Stimulated activated naive CD8-positive, alpha-beta T cell treated with anti-CD3 and anti-CD28 coated beads, Interleukin-15, Interleukin-2, amounts not matched to agents 100 U/mL and 50 U/mL, for 24 hours (primary cell): ENCODE results near the gene SORCS1.
A peak's percentile ranks its signal among the peaks of the same experiment; 100 is the strongest.

Experiments used
- ATAC-seq: fragments of 150-1000 bp; cut with Tn5 transposase; one replicate; pipeline ENCODE4 v1.10.0; 2021
- DNase-seq: peaks from one replicate; pipeline ENCODE4 v3.0.0; 2021

The SORCS1 gene

DNA sequence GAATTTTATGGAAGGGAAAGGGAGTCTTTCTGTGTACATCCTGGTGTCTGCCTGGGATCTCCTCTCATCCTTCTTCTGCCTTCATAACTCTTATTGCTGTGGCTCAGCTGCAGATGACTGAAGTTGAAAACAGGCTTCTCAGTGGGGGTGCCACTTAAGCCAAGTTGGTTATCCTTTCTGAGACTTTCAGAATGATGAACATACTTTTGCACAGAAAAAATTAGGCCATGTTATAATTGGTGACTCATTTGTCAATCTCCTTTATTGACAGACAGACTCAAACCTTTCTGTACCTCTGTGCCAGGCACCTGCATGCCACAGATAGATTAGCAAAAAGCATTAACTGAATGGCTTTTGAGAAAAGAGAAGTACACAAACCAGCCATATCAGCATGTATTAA, 430.3 kb downstream of the SORCS1 start:
- ATAC-seq: no peak
- no peak for DNase-seq

DNA sequence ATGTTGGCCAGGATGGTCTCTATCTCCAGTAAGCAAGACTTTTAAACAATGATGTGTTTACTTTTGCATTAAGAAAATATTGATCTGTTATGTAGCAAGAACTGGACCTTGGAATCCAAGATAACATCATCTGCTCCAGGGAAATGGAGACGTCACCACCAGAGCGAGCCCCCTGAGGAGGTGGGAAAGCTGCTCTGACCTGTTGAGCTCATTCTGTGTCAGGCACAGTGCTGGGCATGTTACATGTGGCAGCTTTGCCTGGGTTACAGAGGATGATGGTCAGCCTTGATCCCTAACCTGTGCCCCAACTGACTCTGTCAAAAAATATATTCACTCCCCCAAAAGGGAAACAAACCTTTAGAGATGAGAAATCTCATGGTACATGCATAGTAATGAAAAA, 436.3 kb downstream of the SORCS1 start:
- ATAC-seq (no peak), DNase-seq (no peak)

DNA sequence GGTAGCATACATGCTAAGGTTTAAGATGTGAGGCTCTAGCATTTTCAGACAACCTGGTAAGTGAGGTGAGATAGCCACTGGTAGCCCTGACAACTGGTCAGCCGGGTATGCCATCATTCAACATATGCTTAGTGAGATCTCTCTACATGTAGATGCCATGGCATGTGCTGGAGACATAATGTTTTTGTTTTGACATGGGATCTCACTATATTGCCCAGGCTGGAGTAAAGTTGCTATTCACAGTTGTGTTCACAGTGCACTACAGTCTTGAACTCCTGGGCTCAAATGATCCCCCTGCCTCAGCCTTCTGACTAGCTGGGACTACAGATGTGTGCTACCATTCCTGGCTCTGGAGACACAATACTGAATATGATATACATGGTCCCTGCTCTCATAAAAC, 437.3 kb downstream of the SORCS1 start:
- ATAC-seq: no peak
- DNase-seq: no peak

DNA sequence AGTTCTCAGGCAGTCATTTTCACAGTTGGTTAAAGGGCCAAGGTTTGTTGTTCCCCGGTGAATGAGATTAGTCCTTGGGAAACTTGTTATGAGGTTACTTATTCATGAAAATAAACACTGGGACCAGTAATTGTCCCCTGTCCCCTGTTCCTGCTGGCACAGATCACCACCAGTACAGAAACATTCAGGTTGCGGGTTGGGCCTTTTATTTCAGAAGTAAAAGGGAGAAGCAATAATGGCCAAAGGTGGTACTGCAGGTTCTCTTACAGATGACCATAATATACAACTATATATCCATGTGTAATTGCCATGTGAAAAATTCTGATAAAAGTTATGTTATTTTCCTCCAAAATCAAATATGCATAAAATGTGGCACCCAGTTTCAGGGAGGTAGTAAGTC, 442.0 kb downstream of the SORCS1 start:
- DNase-seq: no peak
- no peak for ATAC-seq

DNA sequence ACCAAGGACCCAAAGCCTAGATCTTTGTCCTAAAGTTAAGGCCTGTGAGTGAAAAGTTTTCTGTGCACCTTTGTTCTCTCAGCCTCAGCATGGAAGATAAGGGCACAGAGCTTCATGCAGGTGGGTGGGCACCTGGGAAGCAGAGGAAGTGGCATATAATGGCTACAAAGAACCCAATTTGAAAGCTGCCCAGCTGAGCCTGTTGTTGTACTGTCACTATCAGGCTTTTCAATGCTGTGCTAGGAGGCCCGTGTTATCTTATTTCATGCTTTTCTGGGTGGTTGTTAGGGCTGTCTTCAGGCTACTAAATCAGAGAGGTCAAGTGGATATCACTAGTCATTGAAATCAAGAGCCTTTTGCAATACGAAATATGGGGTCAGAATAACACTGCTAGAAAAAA, 443.8 kb downstream of the SORCS1 start:
- no peak for DNase-seq
- no peak for ATAC-seq

DNA sequence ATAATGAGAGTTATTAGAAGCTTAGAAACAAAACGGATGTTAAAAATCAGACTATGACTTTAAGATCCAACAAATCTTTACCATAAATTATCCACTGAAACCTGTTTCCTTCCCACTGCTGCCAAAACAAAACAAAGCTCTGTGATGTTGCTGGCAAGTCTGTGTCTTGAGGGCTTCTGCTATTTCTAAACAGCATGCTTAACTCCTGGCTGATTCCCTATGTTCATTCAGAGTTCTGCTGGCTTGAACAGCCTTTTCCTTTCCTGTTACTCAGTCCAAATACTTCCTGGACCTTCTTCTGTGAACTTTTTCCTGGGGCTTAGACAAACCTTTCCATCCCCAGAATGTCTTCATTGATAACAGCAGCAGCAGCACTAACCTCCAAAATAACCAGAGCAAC, 448.1 kb downstream of the SORCS1 start:
- ATAC-seq: no peak
- DNase-seq: no peak

DNA sequence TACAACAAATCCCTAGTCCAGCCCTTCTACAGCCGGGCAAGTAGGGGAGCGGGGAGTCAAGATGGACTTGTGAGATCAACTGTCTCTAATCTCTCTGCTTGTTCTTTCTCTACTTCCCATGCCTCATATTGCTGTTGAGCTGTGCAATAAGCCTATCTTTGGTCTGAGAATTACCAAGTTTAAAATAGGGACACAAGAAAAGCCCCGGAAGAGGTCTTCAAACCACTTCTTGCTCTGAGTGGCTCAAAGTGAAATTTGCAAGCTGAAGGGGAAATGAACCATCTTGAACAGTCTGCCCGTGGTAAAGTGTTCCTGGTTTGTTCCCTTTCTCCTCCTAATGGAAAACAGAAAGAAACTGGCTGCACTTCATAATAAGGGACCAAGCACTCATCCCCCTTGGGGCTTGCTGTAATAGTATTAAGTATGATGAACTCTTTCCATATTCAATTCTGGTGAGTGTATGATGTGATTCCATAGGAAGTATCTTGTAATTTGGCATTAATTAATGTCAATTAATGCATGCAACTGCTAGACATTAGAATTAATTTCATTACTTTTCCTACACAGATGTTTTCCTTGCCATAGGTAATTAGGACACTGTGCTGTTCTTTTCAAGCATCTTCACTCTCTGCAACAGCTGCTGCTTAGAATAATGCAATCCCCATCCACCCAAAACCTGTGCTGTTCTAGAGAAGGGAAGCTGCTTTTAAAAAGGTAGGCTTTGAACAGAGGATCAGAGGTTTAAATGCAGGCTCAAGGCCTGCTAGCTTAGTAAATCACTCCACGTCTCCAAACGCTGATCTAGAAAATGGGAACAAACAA, 449.6 kb downstream of the SORCS1 start:
- no peak for ATAC-seq
- DNase-seq: no peak

DNA sequence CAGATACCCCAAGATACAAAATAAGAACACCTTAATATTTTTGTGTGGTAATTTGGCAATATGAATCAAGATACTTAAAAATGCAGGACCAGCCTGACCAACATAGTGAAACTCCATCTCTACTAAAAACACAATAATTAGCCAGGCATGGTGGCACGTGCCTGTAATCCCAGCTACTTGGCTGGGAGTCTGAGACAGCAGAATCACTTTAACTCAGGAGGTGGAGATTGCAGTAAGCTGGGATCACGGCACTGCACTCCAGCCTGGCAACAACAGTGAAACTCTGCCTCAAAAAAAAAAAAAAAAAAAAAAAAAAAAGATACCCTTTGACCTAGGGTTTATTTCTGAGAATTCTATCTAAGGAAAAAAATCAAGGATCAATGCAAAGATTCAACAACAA, 450.7 kb downstream of the SORCS1 start:
- DNase-seq (no peak), ATAC-seq (no peak)

DNA sequence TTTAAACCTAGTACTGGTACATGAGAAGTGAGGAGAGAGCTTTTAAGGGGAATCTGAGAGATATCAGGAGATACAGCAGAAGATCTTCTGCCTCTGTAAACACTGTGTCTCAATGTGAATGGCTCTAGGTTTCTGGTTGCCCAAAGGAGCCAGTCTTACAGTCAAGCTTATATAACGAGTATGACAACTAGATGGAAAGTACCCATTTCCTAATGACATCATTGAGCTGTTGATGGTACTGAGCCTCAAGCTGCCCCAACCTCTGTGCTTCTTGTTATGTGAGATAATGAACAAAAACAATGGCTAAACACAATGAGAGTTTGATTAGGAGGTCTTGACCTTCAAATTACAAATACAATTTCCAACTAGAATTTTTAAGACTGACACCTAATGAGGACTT, 451.5 kb downstream of the SORCS1 start:
- no peak for ATAC-seq
- no peak for DNase-seq

DNA sequence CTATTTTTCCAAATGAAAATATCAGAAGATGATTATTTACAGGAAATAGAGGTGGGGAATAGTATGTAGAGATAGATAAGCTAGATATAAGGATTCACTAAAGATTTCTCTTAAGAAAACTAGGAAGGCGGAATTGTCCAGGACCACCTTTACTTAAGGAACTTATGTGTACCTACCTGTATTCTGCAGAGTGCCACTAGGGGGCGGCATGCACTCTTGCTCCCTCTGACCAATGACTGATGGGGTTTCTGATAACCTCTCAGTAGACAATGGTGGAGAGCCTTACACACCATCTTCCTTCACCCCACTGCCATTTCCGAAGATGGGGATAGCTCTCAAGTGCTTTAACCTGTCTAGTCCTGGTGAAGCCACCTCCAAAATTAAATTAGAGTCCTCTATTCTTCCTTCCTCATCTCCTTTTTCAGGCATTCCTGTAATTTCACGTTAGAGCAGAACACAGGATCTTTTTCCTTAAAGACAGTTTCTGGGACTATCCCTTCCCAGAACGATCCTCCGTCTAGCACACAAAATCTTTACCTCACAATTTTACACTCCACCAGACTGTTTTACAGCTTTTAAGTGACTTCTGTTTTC, 453.1 kb downstream of the SORCS1 start:
- ATAC-seq (no peak), DNase-seq (peak; percentile 52)

DNA sequence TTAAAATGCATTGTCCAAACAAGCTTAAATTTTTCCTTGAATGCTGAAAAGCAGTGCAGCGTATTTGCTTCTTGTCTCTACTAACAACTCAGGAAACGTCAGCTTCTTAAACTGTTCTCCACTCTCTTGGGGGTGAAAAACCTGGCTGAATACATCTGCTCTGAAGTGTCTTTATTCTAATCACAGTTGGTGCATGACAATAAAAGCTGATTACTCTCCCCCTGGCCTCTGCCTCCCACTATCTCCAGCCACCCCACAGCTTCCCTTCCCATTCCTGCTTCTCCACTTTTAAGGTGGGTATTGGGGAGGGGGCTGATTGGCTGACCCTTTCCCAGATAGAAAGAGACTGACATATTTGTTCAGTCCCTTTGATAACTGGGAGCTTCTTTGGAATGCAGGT, 456.0 kb downstream of the SORCS1 start:
- no peak for ATAC-seq
- no peak for DNase-seq

DNA sequence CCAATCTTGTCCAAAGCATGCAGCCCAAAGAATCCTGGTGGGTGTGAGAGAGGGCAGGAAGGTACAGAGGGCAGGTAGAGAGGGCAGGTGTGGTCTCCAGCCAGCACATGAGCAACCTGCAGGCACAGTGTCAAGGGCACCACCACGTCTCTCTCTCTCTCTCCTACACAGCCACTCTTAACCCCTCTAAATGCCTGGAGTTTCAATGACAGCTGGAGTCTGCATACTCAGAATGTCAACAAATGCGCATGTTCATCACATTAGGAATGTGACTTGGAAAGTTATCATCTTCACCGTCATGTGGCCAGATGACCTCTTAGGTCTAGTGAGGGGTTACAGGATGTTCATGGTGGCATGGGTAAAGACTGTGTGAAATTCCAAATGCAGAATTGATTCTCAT, 456.8 kb downstream of the SORCS1 start:
- DNase-seq: no peak
- ATAC-seq: no peak

DNA sequence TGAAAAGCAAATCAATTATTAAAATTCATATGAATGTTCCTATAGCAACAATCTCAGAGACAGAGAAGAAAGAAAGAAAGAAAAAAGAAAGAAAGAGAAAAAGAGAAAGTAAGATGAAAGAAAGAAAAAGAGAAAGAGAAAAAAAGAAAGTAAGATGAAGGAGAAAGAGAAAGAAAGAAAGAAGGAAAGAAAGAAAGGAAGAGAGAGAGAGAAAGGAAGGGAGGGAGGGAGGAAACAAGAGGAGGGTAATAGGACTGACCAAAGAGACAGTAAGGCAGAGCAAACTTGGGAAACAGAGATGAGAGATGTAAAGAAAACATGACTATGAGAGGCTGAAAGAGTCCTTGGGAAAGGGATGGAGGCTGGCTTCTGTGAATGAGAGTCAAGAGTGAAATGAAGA, 458.4 kb downstream of the SORCS1 start:
- ATAC-seq (no peak), DNase-seq (no peak)

DNA sequence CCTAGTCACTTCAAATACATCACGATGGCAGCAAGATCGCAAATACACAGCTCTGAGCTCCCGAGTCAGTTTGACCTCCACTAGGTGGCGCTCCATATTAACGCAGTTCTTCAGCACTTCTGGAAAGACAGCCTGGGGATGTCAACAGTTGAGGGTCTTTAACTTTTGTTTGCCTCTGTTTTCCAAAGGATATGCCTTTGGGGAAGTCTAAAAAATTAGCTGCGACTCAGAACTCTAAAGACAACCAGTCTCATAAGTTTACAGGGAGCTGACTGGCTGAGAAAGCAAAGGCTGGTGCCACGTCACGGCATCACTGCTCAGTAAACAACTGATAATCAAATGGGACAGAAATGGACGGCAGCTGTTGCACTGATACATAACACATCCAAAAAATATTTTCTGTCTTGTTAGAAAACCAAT, 458.8 kb downstream of the SORCS1 start:
- DNase-seq: peak; percentile 43
- no peak for ATAC-seq

DNA sequence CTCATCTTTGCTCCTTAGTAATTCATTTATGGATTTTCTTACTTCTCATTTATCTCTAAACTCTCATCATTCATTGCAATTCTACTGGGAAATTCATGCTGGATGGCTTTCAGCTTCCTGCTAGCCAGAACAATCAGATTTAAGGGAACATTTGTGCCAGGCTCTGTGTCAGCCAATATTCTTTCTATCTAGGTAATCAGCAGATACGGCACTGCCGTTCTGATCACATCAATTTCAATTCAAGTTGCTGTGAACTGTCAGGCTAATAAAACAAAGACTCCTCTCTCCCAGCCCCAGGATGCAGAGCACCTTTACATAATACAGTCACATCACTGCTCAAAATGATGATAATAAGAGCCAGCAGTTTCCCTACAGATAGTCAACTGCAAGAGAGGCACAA, 468.3 kb downstream of the SORCS1 start:
- ATAC-seq: no peak
- DNase-seq: no peak

DNA sequence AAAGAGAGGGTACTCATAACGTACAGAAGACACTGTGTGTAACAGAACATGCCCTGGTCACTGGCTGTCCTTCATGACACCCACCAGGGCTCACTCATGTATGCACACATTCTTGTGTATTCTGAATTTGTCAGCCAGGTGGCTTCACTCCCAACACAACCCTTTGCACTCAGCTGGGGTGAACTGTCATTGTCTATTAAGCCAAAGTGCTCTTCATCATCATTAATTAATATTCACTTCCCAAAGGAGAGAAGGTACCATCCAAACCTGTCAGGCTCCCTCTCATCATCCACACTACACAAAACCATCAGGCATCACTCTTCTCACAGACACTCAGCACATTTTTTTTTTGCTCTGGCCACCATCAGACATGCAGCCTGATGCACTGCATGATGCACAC, 469.8 kb downstream of the SORCS1 start:
- DNase-seq (no peak), ATAC-seq (no peak)

DNA sequence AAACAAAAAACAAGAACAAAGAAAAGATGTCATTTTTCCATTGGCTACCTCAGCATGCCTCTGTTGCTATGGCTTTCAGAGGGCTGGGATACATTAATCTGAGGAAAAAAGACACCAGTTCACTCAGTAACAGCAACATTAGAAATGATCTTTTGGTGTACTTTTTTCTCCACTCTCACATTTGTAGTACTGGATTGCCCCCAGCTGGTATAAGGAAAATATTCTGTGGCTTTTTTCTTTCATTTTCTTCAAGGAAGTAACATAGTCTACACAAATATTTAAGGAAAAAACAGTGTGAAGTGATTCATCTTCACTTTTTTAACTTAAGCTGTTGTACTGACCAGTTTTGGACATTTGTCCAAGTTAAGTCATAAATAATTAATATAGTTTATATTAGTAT, 482.3 kb downstream of the SORCS1 start:
- DNase-seq: no peak
- ATAC-seq: no peak

DNA sequence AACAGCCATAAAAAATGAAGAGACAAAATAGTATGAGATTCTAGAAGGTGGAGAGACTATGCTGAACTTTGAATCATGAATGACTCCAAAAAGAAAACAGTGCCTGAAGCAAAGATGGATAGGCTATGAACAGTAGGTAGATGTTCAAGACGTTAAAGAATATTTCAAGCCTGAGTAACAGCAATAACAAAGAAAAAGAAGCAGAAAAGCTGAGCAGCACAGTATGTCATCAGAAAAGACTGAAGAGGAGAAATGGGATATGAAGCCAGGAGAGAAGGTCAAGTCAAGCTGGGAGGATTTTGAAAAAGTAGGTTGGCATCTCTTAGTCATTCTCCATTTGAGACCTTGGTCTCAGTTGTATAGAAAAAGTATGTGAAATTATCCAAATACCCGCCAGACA, 484.4 kb downstream of the SORCS1 start:
- no peak for DNase-seq
- no peak for ATAC-seq

DNA sequence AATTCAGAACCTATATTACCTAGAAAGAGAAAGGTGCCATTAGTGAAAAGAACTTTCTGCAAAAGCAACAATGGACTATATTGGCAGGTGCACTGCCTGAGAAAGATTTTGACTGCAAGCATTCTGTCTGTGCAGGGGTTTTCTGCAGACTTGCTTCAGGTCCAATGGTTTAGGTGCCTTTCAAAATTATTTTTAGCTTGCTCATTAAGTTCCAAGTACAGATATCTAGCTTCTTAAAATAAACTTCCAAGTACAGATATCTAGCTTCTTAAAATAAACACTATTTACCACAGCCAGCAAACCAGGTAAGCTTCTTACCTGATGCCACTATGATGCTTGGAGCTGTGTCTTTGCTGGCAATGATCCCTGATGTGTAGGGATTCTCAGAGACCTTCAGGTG, 485.2 kb downstream of the SORCS1 start:
- no peak for ATAC-seq
- no peak for DNase-seq

DNA sequence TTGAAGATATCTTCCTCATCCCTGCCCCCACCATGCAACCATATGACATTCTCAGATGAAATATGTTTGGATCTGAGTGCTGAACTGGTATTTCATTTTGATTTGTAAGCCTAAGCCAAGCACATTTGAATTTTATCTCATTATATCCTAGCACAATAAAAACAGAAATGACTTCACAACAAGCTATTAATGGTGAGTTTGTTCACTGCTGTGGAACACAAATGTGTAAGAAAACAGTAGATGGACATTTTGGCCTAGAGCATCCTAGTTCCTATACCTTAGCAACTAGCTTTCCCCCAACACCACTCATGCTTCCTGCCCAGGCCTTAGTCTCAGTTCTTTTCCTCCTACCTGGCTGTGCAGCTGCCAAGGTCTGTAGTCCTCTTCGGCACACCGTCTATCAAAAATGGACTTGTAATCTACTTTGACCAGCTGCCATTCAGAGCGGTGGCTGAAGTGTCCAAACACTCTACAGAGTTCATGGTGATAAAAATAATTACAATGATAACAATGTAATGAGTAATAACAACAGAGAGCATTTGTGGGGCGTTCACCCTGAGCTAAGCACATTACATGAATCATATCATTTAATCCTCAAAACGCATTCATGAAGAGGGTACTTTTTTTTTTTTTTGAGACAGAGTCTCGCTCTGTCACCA, 491.9 kb downstream of the SORCS1 start:
- no peak for ATAC-seq

DNA sequence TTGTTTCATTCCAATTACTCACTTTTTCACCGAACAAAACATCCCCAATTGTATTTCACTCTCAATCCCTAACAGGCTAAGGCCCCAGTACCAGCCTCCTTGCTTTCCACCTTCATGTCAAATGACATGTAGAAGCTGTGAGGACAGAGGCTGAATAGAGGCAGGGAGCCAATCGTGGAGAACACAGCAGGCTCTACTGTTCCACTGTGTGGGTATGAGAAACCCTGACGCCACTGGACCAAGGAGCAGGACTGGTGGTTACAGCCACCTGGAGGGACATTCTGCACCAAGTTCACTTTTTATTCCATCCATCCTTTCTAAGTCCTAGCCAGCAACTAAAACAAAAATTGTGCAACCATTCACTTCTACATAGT, 502.8 kb downstream of the SORCS1 start:
- no peak for ATAC-seq
- DNase-seq: no peak

More for the DNA sequence above, 491.9 kb downstream of the SORCS1 start:
- no peak for DNase-seq

DNA sequence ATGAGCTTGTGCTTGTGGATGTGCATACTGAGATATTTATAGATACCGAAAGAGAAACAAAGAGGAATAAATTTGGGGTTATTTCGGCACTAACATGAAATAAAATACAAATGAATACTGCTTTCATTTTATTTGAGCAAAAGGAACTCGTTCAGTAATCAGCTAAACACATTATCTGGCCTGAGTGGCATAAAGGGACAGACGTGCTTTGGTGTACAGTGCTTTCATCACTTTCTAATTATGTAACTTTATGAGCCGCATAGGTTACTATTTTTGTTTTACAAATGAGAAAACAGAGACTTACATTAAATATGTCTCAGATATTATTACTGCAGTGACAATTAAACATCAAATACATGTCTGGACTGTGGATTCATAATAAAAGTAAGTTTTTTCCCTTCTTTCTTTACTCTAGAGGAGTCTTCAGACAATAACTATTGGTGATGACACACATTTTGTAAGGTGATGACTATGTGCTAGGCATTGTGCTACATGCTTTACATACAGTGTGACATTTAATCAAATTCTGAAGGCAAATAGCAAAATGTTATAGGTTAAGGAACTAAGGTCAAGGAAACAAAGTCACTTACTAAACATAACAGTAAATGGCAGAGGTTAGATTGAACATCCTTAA, 503.3 kb downstream of the SORCS1 start:
- no peak for DNase-seq

DNA sequence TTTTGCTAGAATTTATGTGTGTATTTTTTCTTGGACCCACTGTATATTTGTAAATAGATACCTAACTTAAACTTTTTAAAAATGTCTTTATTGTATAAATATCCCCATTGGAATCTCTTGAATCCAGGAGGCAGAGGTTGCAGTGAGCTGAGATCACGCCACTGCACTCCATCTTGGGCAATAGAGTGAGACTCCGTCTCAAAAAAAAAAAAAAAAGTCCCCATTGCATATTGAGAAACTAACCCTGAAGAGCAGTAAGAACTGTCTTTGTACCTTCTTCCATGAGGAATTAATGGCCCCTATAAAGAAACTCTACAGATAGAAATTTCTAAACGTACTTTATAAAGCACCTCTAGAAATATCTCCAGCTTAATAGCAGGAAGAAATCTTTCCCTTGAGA, 504.0 kb downstream of the SORCS1 start:
- no peak for DNase-seq
- ATAC-seq: no peak

More for the DNA sequence above, 503.3 kb downstream of the SORCS1 start:
- ATAC-seq: no peak
